ENCODE results near the gene VEGFA. TPM values are rescaled to one million over a fixed set of nuclear protein-coding genes. Genes with fewer than 3 reads are reported as not detected.

VEGFA gene
- total RNA-seq, 2 donors from 2014 or later, result 127 to 335 TPM

GRCh38 chr6:43740961-43741764 is 28.8 kb upstream of the VEGFA start:
- Histone ChIP-seq H3K9me3 (no peaks in the 10 kb centered on the region), H3K4me1 (replicated peaks) (peaks cover 12% of the 10 kb centered on the region), H3K27ac (peak overlapping the region; percentile 56 to 93), H3K4me3 (no peak overlapping the region), H3K36me3 (no peaks in the 10 kb centered on the region), H3K27me3 (replicated peaks; ENCODE audit: insufficient read depth) (no peaks in the 10 kb centered on the region)
- DNase-seq (ENCODE audit: low spot score), result no peak
- intact Hi-C loops (cut with DNase I), result no loop called here
- WGBS, result 70% methylated on average over 5 of the region's 6 CpGs
- TF ChIP-seq, protein P1, sequence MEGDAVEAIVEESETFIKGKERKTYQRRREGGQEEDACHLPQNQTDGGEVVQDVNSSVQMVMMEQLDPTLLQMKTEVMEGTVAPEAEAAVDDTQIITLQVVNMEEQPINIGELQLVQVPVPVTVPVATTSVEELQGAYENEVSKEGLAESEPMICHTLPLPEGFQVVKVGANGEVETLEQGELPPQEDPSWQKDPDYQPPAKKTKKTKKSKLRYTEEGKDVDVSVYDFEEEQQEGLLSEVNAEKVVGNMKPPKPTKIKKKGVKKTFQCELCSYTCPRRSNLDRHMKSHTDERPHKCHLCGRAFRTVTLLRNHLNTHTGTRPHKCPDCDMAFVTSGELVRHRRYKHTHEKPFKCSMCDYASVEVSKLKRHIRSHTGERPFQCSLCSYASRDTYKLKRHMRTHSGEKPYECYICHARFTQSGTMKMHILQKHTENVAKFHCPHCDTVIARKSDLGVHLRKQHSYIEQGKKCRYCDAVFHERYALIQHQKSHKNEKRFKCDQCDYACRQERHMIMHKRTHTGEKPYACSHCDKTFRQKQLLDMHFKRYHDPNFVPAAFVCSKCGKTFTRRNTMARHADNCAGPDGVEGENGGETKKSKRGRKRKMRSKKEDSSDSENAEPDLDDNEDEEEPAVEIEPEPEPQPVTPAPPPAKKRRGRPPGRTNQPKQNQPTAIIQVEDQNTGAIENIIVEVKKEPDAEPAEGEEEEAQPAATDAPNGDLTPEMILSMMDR (IDR thresholded peaks at IDR 0.05), result no peak
- TF ChIP-seq POLR2A (IDR thresholded peaks at IDR 0.05) (no peak), POLR2AphosphoS5 (IDR thresholded peaks at IDR 0.05) (no peak)

- Histone ChIP-seq H3K27me3 (replicated peaks; ENCODE audit: insufficient read depth) (no peaks in the 10 kb centered on the region), H3K36me3 (no peaks in the 10 kb centered on the region), H3K4me1 (replicated peaks) (peaks cover 12% of the 10 kb centered on the region), H3K9me3 (no peaks in the 10 kb centered on the region), H3K4me3 (no peak overlapping the region), H3K27ac (peak overlapping the region; percentile 78 to 93)
- WGBS, result 51% methylated on average over 2 of the region's 2 CpGs
- no peak for TF ChIP-seq POLR2A (IDR thresholded peaks at IDR 0.05)
- peak; percentile 84 for TF ChIP-seq POLR2AphosphoS5 (IDR thresholded peaks at IDR 0.05)
- TF ChIP-seq, protein P1 (IDR thresholded peaks at IDR 0.05), result no peak
- intact Hi-C loops (cut with DNase I), result no loop called here
- no peak for DNase-seq (ENCODE audit: low spot score)
Measured at GRCh38 chr6:43741829-43742228, 28.2 kb upstream of the VEGFA start.

- peak overlapping the region; percentile 78 to 93 for H3K27ac ChIP-seq
- H3K4me3 ChIP-seq, result no peak overlapping the region
- no peak for DNase-seq (ENCODE audit: low spot score)
- H3K4me1 ChIP-seq (replicated peaks), result peaks cover 12% of the 10 kb centered on the region
- H3K36me3 ChIP-seq, result no peaks in the 10 kb centered on the region
- TF ChIP-seq POLR2AphosphoS5 (IDR thresholded peaks at IDR 0.05) (no peak), POLR2A (IDR thresholded peaks at IDR 0.05) (no peak)
- TF ChIP-seq, protein P1 (IDR thresholded peaks at IDR 0.05), result no peak
- 77% methylated on average over 3 of the region's 3 CpGs for WGBS
- intact Hi-C loops (cut with DNase I), result no loop called here
- H3K9me3 ChIP-seq, result no peaks in the 10 kb centered on the region
- no peaks in the 10 kb centered on the region for H3K27me3 ChIP-seq (replicated peaks; ENCODE audit: insufficient read depth)
Measured at GRCh38 chr6:43742285-43742684, 27.7 kb upstream of the VEGFA start.

- H3K4me1 ChIP-seq (replicated peaks), result peaks cover 12% of the 10 kb centered on the region
- no peak overlapping the region for H3K4me3 ChIP-seq
- H3K9me3 ChIP-seq, result no peaks in the 10 kb centered on the region
- no peak for DNase-seq (ENCODE audit: low spot score)
- intact Hi-C loops (cut with DNase I), result no loop called here
- H3K27ac ChIP-seq, result peak overlapping the region; percentile 78 to 93
- WGBS, result 81% methylated on average over 9 of the region's 9 CpGs
- no peak for TF ChIP-seq POLR2A (IDR thresholded peaks at IDR 0.05)
- TF ChIP-seq, protein P1 (IDR thresholded peaks at IDR 0.05), result no peak
- no peak for TF ChIP-seq POLR2AphosphoS5 (IDR thresholded peaks at IDR 0.05)
- no peaks in the 10 kb centered on the region for H3K36me3 ChIP-seq
- H3K27me3 ChIP-seq (replicated peaks; ENCODE audit: insufficient read depth), result no peaks in the 10 kb centered on the region
Measured at GRCh38 chr6:43742931-43743632, 26.9 kb upstream of the VEGFA start.
